Adipocyte (in vitro differentiated cells): ENCODE results near the gene SORCS2.

Source experiments
- DNase-seq: peaks from one replicate; pipeline ENCODE4 v3.0.0-alpha.2; 2015; ENCODE audit warnings: low read depth
- H3K27me3 ChIP-seq: replicated peaks from 2 replicates; pipeline ENCODE4 v1.7.0; 2013; ENCODE audit warnings: mild to moderate bottlenecking, low read length, moderate library complexity; ENCODE audit not compliant: control insufficient read depth, insufficient read depth
- H3K36me3 ChIP-seq: 2 replicates; pipeline ENCODE4 v1.7.0; 2013; ENCODE audit warnings: low read length, mild to moderate bottlenecking, moderate library complexity; ENCODE audit not compliant: control insufficient read depth, insufficient read depth, severe bottlenecking
- H3K4me1 ChIP-seq: 2 replicates; pipeline ENCODE4 v1.7.0; 2013; ENCODE audit warnings: mild to moderate bottlenecking, low read length, moderate library complexity; ENCODE audit not compliant: control insufficient read depth, insufficient read depth
- H3K4me3 ChIP-seq: 2 replicates; pipeline ENCODE4 v1.7.0; 2013; ENCODE audit warnings: mild to moderate bottlenecking, low read length, moderate library complexity
- H3K9ac ChIP-seq: 2 replicates; pipeline ENCODE4 v1.7.0; 2013; ENCODE audit warnings: mild to moderate bottlenecking, low read length, moderate library complexity
- H3K9me3 ChIP-seq: 2 replicates; pipeline ENCODE4 v1.7.0; 2013; ENCODE audit warnings: mild to moderate bottlenecking, low read length, moderate library complexity; ENCODE audit not compliant: control insufficient read depth

The SORCS2 gene

DNA sequence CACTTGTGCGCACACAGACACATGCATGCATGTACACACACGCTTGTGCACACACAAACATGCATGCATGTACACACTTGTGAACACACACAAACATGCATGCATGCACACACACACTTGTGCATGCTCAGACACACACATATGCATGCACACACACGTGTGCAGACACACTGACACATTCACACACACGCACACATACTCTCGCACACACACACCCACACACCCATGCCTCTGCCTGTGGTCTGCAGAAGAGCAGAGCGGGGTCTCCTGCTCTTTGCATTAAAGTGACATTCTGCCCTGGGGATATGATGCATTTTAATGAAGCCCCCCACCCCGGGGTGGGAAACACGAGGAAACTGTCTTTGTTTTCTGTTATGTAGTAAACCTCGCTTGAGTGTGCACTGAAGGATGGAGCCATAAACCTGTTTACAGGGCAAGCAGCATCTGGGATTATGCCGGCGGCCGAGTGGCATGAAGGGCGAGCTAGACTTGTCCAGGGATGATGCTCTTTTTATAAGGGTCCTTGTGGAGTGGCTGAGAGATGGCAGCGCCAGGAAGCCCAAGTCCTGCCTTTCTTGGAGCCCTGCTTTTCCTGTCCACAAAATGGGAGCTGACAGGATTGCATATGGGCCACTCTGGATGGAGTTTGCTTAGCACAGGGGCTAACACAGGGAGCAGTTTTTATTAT is 224.6 kb downstream of the SORCS2 start:
- H3K9me3 ChIP-seq = peaks cover 7% of the 10 kb centered on the region
- DNase-seq = no peak
- no peaks in the 10 kb centered on the region for H3K4me1 ChIP-seq
- H3K36me3 ChIP-seq = no peaks in the 10 kb centered on the region
- peaks cover 20% of the 10 kb centered on the region for H3K27me3 ChIP-seq
- H3K4me3 ChIP-seq = no peak overlapping the region
- H3K9ac ChIP-seq = no peak overlapping the region

GRCh38 chr4:7417639-7418038 is 225.3 kb downstream of the SORCS2 start:
- no peak overlapping the region for H3K4me3 ChIP-seq
- H3K4me1 ChIP-seq = no peaks in the 10 kb centered on the region
- no peak for DNase-seq
- H3K27me3 ChIP-seq = peaks cover 12% of the 10 kb centered on the region
- H3K9ac ChIP-seq = no peak overlapping the region
- H3K36me3 ChIP-seq = no peaks in the 10 kb centered on the region
- peaks cover 7% of the 10 kb centered on the region for H3K9me3 ChIP-seq

DNA sequence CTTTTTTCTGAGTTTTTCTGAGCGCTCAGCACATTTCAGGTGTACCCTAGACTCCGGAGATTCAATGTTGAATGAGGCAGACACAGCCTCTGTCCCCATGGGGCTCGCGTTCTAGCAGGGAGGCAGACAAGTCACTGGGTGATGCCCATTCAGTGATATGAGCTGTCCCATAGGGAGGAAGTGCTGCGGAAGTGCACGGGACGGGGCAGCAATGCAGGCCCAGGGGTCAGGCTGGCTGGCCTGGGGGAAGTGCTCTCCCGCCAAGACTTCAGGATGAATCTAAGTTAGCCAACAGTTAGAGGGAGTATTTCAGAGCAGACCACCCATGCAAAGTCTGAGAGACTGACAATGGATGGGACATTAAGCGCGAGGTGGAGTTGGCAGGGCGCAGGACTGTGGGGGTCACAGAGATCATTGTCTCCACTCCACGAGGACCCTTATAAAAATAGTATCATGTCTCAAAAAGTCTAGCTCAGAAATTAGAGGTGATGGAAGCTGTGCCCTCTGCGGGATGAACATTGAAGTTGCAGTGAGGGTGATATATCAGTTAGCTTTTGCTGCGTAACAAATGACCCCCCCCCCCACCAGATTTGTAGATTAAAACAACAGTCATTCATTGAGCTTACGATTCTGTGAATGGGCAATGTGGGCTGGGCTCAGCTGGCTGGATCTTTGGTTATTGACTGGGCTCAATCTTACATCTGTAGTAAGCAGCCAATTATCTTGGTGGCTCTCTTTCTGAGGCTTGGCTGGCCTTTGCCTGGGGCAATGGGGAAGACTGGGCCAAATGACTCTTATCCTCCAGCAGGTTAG is 226.0 kb downstream of the SORCS2 start:
- no peak overlapping the region for H3K9ac ChIP-seq
- peaks cover 7% of the 10 kb centered on the region for H3K27me3 ChIP-seq
- H3K4me1 ChIP-seq = no peaks in the 10 kb centered on the region
- no peaks in the 10 kb centered on the region for H3K36me3 ChIP-seq
- H3K9me3 ChIP-seq = peaks cover 7% of the 10 kb centered on the region
- no peak overlapping the region for H3K4me3 ChIP-seq
- DNase-seq = no peak

DNA sequence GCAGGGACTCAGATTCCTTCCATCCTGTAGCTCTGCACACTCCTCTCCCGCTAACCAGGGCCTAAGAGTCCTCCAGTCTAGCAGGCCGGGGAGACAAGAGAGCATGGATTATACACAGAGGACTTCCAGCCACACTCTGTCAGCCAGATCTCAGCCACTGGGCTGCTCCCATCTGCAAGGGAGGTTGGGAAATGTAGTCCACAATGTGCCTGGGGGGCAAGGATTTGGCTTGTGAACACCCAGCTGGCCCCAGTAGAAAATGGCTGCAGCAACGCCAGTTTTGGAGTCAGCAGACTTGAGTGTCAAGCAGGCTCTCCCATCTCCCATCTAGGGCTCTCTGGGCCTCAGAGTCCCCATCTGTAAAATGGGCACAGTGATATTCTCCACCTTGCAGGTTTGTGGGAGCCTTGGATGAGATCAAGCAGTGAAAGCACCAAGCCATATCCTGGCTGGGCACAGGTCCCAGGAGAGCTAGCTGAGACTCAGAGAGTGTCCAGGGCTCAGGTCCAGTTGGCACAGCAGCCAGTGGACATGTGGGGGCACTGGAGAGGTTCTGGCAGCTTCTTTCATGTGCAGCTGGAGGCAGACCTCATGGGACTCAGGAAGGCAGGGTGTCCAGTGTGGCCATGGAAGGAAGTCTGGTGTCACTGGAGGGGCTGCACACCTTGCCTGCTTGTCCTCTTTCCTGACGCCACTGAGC is 227.8 kb downstream of the SORCS2 start:
- no peak for DNase-seq
- H3K4me1 ChIP-seq = no peaks in the 10 kb centered on the region
- H3K36me3 ChIP-seq = no peaks in the 10 kb centered on the region
- peaks cover 7% of the 10 kb centered on the region for H3K9me3 ChIP-seq
- H3K4me3 ChIP-seq = no peak overlapping the region
- peaks cover 13% of the 10 kb centered on the region for H3K27me3 ChIP-seq
- no peak overlapping the region for H3K9ac ChIP-seq

DNA sequence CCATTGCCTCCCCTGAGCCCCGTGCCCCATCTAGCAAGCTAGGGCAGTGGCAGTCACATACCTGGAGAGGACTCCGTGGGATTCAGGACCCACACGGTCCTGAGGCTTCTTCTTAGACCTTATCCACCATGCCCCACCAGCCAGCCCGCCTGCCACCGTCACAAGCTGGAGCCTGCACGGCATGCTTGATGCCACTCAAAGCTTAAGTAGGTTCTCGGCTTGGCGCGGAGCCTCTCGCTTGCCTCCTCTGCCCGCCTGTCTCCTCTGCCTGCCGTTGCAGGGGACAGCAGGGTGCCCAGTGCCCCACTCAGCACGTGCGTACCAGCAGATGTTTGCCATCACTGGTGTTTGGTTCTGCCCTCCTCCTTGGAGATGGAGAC is 228.3 kb downstream of the SORCS2 start:
- DNase-seq = no peak

DNA sequence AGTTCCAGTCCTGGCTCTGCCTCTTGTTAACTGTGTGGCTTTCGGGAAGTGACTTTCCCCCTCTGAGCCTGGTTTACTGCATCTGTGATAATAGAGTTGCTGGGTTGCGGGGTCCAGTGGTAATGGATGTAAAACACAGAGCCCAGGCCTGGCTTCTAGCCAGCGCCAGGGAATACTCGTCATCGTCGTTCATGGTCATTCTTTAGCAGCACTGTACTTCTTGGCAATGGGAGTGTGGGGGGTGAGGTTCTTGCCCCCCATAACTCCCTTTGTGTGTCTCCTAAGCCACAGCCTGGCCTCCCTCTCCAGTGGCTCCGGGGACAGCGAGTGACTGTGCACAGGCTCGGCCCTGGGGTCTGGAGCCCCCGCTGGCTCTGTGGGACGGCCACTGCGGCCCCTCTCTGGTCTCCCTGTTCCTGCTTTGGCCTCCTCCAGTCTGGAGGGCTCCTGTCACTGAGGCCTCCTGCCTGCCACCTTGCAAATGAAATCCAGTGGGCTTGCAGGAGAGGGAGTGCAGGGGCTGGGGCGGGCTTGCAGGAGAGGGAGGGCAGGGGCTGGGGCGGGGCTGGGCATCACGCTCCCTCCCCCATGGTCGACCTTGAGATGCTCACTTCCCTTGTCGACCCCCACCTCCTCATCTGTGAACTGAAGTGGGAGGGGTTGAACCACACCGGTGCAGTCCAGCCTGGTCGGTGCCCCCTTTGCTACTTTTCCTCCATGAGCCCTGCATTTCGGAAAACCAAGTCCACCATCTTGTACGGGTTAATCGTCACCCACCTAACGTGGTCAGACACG is 229.2 kb downstream of the SORCS2 start:
- no peak overlapping the region for H3K4me3 ChIP-seq
- H3K9ac ChIP-seq = no peak overlapping the region
- peaks cover 18% of the 10 kb centered on the region for H3K27me3 ChIP-seq
- peaks cover 7% of the 10 kb centered on the region for H3K9me3 ChIP-seq
- H3K4me1 ChIP-seq = no peaks in the 10 kb centered on the region
- no peaks in the 10 kb centered on the region for H3K36me3 ChIP-seq
- DNase-seq = no peak

More for the DNA sequence above, 228.3 kb downstream of the SORCS2 start:
- Histone ChIP-seq H3K9me3 (peaks cover 7% of the 10 kb centered on the region), H3K4me3 (no peak overlapping the region), H3K4me1 (no peaks in the 10 kb centered on the region), H3K27me3 (peaks cover 15% of the 10 kb centered on the region), H3K9ac (no peak overlapping the region), H3K36me3 (no peaks in the 10 kb centered on the region)

- H3K4me1 ChIP-seq = no peaks in the 10 kb centered on the region
- H3K9me3 ChIP-seq = peaks cover 7% of the 10 kb centered on the region
- peaks cover 19% of the 10 kb centered on the region for H3K27me3 ChIP-seq
- DNase-seq = no peak
- H3K9ac ChIP-seq = no peak overlapping the region
- H3K4me3 ChIP-seq = no peak overlapping the region
- no peaks in the 10 kb centered on the region for H3K36me3 ChIP-seq
These were observed 230.0 kb downstream of the SORCS2 start for GRCh38 chr4:7422151-7422897.

- H3K9ac ChIP-seq = no peak overlapping the region
- peaks cover 19% of the 10 kb centered on the region for H3K27me3 ChIP-seq
- H3K36me3 ChIP-seq = no peaks in the 10 kb centered on the region
- no peak for DNase-seq
- no peak overlapping the region for H3K4me3 ChIP-seq
- H3K4me1 ChIP-seq = no peaks in the 10 kb centered on the region
- peaks cover 7% of the 10 kb centered on the region for H3K9me3 ChIP-seq
These were observed 230.5 kb downstream of the SORCS2 start for GRCh38 chr4:7422898-7423180.

GRCh38 chr4:7423391-7423790 is 231.1 kb downstream of the SORCS2 start:
- no peak for DNase-seq
- H3K36me3 ChIP-seq = no peaks in the 10 kb centered on the region

DNA sequence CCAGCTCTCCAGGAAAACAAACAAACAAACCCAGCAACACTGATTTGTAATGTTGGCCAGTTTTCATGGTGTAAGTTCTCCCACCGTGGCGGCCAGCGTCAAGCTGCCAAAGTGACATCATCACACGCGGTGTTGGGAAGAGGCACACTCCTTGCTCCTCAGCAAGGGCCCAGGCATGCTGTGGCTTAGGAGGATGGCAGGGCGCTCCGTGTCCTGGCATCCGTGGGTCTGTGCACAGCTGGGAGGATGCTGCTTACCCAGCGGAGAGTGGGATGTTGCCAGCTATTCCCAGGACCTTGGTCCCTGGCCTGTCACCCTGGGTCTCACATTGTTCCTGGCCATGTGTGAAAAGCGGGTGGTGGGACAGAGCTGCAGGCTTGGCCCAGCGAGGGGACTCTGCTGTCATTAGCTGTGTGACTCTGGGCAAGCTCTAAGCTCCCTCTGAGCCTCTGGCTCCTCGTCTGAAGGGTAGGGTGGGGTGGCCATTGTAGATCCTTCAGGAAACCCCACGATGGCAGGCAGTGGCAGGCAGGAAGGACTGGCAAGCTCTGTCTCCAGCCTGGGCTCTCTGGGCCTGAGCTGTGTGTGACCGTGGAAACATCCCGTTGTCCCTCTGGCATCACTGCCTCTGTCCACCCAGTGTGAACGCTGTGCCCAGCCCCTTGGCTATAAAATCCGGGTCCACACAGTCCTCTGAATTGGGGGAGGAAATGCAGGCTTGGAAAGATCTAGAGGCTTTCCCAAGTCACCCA is 231.6 kb downstream of the SORCS2 start:
- Histone ChIP-seq H3K27me3 (peaks cover 23% of the 10 kb centered on the region), H3K4me3 (no peak overlapping the region), H3K4me1 (no peaks in the 10 kb centered on the region), H3K9ac (no peak overlapping the region), H3K9me3 (peaks cover 1% of the 10 kb centered on the region), H3K36me3 (no peaks in the 10 kb centered on the region)
- no peak for DNase-seq

More at GRCh38 chr4:7423391-7423790, 231.1 kb downstream of the SORCS2 start:
- Histone ChIP-seq H3K27me3 (peaks cover 22% of the 10 kb centered on the region), H3K4me3 (no peak overlapping the region), H3K4me1 (no peaks in the 10 kb centered on the region), H3K9me3 (peaks cover 7% of the 10 kb centered on the region), H3K9ac (no peak overlapping the region)
